NK-92 treated with Interleukin-12 subunit alpha and Interleukin-12 subunit beta, amount 100 ng/mL, for 24 hours (cell line): ENCODE results near the gene KRTAP26-1.

Experiments used
- DNase-seq: peaks from one replicate; lab custom pipeline; 2025; lab: John Stamatoyannopoulos, UW

Gene KRTAP26-1

GRCh38 chr21:30320215-30320614 lies at the start of gene KRTAP26-1:
TSS of gene KRTAP26-1 (minus strand) at chr21:30320315. CDS start at chr21:30320035, 280 bp downstream.
- no peak for DNase-seq

- DNase-seq, result no peak
Measured at GRCh38 chr21:30355906-30356305, 35.8 kb upstream of the KRTAP26-1 start.

DNA sequence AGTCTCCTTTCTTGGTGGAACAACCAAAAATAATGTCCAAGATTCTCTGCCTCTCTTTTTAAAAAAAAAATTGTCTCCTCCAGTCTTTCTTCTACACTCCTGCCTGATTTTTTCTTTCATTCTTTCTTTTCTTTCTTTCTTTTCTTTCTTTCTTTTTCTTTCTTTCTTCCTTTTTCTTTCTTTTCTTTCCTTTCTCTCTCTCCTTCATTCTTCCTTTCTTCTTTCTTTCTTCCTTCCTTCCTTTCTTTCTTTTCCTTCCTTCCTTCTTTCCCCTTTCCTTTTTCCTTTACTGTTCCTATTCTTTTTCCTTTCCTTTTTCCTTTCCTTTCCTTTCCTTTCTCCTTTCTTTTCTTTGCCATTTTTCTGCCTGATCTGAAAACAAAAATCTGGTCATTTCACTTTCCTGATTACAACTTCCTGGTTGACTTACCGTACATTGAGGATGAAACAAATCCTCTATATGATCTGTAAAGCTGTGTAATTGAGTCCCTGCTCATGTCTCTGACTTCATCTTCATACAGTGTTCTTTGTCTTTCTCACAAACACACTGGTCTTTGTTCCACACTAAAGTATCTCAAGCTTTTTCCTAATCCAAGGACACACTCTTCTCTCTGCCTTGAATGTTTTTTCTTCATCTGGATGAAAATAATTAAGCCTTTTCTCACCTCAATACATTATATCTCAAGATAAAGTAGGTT lies 34.3 kb upstream of the KRTAP26-1 start:
- no peak for DNase-seq

DNA sequence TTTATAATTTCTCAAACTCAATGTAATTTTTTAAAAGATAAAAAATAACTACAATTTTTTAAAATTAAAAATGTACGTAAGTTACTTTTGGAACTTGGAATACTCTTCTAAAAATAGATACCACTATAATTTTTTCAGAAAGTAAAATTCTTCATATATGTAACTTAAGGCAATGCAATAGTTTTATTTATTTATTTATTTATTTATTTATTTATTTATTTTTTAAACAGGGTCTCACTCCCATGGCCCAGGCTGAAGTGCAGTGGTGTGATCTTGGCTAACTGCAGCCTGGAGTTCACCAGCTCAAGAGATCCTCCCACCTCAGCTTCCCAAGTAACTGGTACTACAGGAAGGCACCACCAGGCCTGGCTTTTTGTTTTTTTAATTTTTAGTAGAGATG lies 31.4 kb upstream of the KRTAP26-1 start:
- DNase-seq, result no peak

- no peak for DNase-seq
Measured at GRCh38 chr21:30349572-30349971, 29.5 kb upstream of the KRTAP26-1 start.

DNA sequence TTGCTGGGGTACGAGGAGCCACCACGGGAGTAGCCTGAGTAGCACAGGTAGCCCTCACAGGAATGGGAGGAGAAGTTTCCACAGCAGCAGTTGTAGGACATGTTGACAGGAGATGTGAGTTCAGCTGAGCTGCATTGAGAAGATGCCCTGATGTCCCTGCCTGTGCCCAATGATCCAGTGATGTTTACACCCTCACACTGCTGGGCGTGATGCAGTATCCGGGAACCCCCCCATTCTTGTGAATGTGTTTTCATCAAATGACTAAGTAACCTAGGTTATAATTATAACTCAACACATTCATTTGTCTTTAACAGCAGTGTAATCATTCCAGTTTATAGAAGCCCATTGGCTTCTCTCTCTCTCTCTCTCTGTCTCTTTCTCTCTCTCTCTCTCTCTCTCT lies 28.4 kb upstream of the KRTAP26-1 start, which contains the start of gene KRTAP23-1:
KRTAP23-1 (minus strand) TSS at position 101 of the 400 bp plus-strand sequence; CDS start at position 101, 0 bp downstream.
- DNase-seq, result no peak

DNA sequence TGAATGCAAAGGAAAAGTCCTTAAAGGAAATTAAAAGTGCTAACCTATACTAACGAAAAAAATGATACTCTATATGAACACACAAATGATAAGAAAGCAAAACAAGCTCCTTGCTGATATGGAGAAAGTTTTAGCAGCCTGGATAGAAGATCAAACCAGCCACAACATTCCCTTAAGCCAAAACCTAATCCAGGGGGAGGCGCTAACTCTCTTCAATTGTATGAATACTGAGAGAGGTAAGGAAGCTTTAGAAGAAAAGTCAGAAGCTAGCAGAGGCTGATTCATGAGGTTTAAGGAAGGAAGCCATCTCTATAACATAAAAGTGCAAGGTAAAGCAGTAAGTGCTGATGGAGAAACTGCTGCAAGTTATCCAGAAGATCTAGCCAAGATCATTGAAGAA lies 24.9 kb upstream of the KRTAP26-1 start:
- DNase-seq, result no peak

GRCh38 chr21:30340714-30341573 lies 20.8 kb upstream of the KRTAP26-1 start:
- no peak for DNase-seq

- DNase-seq, result no peak
Measured at GRCh38 chr21:30338717-30339116, 18.6 kb upstream of the KRTAP26-1 start.

DNA sequence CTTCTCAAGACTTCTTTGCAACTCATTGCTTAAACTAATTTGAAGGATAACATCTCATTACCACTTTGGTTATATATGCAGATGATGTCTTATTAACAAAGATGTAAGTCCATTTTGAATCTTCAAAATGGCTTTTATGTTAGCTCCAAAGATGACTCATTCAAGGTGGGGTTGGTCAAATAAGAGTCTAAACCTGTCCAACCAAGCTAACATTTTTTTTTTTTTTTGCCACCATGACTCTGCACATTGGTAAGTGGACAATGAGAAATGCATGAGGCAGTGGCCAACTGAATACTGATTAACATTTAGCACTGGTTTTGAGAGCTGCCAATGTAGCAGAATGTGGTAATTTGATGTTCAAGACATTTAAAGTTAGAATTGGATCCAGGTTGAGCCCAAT lies 17.7 kb upstream of the KRTAP26-1 start:
- no peak for DNase-seq

DNA sequence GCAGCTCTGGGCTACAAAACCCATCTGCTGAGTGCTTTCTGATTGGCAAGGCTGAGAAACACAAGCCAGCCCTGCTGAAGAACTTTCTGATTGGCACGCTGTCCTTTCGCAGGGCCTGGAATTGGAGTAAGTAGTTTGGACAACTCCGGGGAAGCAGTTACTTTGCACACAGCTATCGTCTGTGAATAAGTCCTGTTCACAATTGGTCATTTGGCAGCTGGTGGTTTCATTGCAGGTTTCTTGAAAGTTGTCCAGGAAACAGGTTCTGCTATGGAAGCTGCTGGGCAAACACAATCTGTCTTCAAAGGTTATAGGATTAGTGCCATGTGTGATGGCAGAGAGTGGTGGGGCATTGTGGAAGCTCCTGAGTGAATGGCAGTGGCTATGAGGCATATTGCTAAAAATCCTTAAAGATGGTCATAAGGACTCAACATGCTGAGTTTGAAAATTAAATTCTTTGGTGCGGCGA lies 17.2 kb upstream of the KRTAP26-1 start, which contains the start of gene KRTAP27-1:
KRTAP27-1 (minus strand) TSS at position 419 of the 469 bp plus-strand sequence; CDS start at position 393, 26 bp downstream.
- DNase-seq, result no peak

GRCh38 chr21:30336596-30336995 lies 16.5 kb upstream of the KRTAP26-1 start:
- DNase-seq, result no peak

DNA sequence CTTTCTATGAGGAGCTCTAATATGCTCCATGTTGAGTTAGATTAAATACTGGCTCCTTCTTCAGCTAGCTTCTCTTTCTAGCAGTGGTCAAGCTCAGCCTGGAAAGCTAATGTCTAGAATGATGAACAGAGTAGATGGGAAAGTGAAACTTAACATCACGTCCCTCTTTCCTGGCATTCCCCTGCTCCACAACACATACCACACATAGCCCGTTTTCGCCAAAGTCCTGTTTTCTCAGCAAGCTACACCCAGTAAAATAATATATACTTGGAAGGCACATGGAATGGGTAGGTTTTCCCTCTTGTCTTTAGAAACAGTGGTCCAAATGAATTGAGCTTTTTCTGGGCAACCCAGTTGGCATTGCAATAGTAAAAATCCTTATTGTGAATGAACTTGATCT lies 13.6 kb upstream of the KRTAP26-1 start:
- no peak for DNase-seq

- no peak for DNase-seq
Measured at GRCh38 chr21:30332681-30333080, 12.6 kb upstream of the KRTAP26-1 start.

GRCh38 chr21:30329203-30329875 lies 9.2 kb upstream of the KRTAP26-1 start:
- DNase-seq, result no peak

GRCh38 chr21:30326390-30326789 lies 6.3 kb upstream of the KRTAP26-1 start:
- no peak for DNase-seq

DNA sequence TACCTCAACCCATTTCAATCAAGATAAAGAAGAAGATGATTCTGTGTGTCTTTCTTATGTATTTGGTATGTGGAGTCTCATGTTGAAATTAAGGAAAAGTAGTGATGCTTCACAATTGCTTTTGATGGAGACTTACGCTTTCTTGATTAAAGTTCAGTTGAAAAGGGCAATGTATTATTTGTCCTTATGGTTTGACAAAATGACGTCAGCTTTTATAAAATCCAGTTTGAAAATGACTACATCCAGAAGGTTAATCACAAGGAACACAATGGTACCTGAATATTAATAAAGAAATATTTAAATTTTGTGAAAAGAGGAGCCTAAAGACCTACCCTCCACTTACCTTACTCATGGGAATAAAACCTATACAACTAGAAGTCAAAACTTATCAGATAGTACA lies 4.4 kb downstream of the KRTAP26-1 start:
- no peak for DNase-seq

DNA sequence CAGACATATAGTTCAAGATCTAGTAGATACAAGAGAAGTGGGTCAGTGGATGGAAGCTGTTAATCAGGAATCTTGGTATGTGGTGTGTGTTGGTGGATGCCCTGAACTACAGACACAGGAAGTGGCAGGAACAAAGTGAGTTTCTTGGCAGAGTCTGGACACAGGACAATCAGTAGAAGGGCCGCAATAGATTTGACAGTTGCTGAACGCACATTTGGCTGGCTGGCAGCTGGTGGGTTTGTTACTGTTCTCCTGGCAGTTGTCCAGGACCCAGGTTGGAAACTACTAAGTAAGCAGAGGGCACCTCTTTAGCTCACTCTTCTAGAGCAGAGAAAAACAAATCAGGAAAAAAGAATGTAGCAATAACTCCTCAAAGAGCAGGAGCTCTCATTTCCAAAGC lies 13.2 kb downstream of the KRTAP26-1 start:
- DNase-seq, result no peak

GRCh38 chr21:30305136-30305535 lies 15.0 kb downstream of the KRTAP26-1 start:
- no peak for DNase-seq

DNA sequence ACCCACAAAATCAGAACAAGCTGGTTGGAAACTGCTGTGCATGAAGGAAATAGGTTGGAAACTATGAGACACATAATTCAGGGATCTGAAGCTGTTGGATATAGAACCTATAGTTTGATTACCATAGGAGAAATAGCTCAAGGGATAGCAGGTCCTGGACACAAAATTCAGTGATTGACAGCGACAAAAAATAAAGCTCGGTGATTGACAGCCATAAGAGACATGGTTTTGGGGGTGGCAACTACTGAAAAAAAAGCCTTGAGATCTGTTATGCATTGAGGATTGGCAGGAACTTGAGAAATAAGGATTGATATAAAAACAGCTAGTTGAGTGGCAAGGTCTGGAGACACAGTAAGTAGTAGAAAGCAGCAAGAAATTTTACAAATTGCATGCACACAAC lies 30.9 kb downstream of the KRTAP26-1 start, which contains the start of gene KRTAP25-1:
KRTAP25-1 (minus strand) TSS at position 300 of the 400 bp plus-strand sequence; CDS start at position 276, 24 bp downstream.
- DNase-seq, result no peak

GRCh38 chr21:30282850-30283249 lies 37.3 kb downstream of the KRTAP26-1 start, which contains the start of gene KRTAP24-1:
TSS of gene KRTAP24-1 (minus strand) at chr21:30282950. CDS start at chr21:30282932, 18 bp downstream.
- DNase-seq, result no peak

DNA sequence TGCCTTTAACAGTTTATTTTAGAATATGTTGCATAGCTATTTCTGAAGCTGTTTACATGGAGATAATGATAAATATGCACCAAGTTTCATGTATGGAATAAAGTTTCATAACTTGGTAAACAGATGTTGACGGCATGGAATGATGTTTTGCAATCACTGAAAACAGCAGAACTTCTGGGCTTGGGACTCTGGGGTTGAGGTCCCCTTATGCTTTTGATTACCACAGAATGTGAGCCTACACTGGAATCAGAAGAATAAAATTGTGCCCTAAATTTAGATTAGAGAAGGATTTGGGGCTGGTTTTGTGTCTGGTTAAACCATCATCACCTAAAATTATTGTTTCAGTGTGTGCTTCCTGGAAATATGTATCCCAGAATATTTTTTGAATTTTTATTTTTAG lies 48.5 kb downstream of the KRTAP26-1 start:
- DNase-seq, result no peak
